Activated CD4-positive, alpha-beta T cell treated with anti-CD3 and anti-CD28 coated beads, Interleukin-2, amount 50 U/mL, for 1 hour (primary cell): ENCODE measurements around the gene ARL6IP1.
"Not testable (repeated sequence)": the region's sequence is repeated elsewhere in the genome, so short reads cannot be mapped to it uniquely, and the experiment has no call there.

Source experiments
- DNase-seq: peaks from one replicate; pipeline ENCODE4 v3.0.0-alpha.2; 2020

ARL6IP1 gene

DNA sequence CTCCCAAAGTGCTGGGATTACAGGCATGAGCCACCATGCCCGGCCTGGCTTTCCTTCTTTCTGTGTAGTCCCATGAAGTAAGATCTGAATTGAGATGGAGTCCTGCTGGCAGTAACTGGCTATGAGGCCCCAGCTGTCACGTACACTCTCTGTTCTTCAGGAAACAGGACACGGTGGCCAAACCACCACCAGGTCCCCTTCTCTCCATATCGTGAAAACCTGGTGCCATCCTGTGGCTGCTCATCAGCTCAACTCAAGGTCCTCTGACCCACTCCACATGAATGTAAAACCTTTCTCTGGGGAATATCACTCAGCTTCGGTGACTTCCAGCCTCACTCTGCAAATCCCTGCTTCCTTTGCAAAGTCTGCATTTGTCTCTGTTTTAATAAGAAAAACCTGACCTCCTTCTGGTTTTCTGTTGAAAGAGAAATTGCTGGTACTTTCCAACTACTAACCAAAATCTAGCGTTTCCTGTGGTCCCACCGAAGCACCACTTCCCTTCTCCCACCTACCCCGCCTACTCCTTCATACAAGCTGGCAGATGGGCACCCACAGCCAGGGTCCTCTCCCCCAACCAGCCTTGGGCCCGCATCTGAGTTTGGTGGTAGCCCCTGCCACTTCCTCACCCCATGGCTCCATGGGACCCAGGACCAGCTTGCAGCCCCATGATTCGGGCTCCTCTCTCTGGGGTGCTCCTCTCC, 43.2 kb downstream of the ARL6IP1 start:
- DNase-seq = not testable (repeated sequence)

DNA sequence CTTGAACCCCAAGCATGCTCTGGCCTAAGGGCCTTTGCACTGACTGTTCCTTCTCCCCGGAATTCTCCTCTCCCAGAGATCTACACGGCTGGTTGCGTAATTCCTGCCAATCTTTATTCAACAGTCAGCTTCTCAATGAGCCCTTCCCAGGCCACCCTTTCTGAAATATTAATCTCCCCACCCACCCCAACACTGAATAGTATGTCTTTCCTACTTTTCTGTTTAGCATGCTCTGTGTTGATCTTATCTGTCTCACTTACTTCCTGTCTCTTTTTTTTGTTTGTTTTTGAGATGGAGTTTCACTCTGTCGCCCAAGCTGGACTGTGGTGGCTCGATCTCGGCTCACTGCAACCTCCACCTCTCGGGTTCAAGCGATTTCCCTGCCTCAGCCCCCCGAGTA, 44.7 kb downstream of the ARL6IP1 start:
- DNase-seq = not testable (repeated sequence)

DNA sequence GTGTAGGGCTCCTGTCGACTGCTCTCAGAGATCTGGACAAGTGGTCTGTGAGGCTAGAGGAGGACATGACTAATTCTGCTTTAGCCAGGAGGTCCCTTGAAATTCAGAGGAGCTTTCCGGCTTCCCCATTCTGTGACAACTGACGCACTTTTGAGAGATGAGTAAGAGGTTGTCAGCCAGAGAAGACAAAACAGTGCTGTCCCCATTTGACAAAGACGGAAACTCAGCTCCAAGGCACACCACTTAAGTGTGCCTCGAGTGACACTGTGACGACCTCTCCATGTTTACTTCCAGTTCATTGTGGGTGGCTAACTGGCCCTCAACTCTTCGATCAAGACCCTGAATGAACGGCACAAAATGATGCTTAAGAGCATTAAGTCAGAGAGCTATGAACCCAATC, 58.5 kb downstream of the ARL6IP1 start:
- DNase-seq = not testable (repeated sequence)
